HepG2 (cell line): ENCODE measurements around the gene KIAA0319L. TPM values are rescaled to one million over a fixed set of nuclear protein-coding genes. Genes with fewer than 3 reads are reported as not detected.

ENCODE experiments used
- ATAC-seq: fragments of 200-7000 bp; cut with Tn5 transposase; 3 replicates; pipeline ENCODE4 v1.9.1; 2020; ENCODE audit warnings: mild to moderate bottlenecking, moderate library complexity
- BruUV-seq: library from RNA; stranded (reverse); fragments of 400-500 nt; replicated peaks from 2 replicates; lab custom pipeline; 2021; lab: Mats Ljungman, UMichigan
- CTCF ChIA-PET: fragments of 300-600 bp; formaldehyde crosslinking; extraction: SDS; loops from one replicate; lab custom pipeline; 2021; ENCODE audit warnings: low total read pairs, inconsistent platforms, low intra/inter-chr PET ratio; lab: Yijun Ruan, JAX
- POLR2A ChIA-PET: fragments of 350-600 bp; sonication (Branson Sonifier 250); formaldehyde crosslinking; loops from one replicate; lab custom pipeline; 2020; ENCODE audit warnings: antibody characterized with exemption, inconsistent platforms; lab: Yijun Ruan, JAX
- DNase-seq: peaks from one replicate; pipeline ENCODE4 v3.0.0-alpha.2; 2015; ENCODE audit warnings: low spot score
- FAIRE-seq: peaks from 3 replicates; lab custom pipeline; 2011; peaks lifted over from hg19 to GRCh38; lab: Jason Lieb, UNC
- H2AFZ ChIP-seq: one replicate; pipeline ENCODE4 v1.6.1; 2011; ENCODE audit warnings: low read length, inconsistent platforms
- H3K27ac ChIP-seq: fragments of 300-600 bp; 3 replicates; pipeline ENCODE4 v1.8.0; 2011; ENCODE audit warnings: mixed run types, mild to moderate bottlenecking, mixed read lengths, low read length, inconsistent platforms; ENCODE audit not compliant: insufficient read depth; ENCODE audit errors: extremely low read length
- H3K27me3 ChIP-seq, 2 experiments: fragments of 200-600 bp in 1 of 2; 2 replicates in 1 of 2; 3 replicates in 1 of 2; pipeline versions ENCODE4 v1.6.0 to v1.8.0; 2011; ENCODE audit warnings: low read length in 2 of 2, mild to moderate bottlenecking in 2 of 2, moderate library complexity in 2 of 2, inconsistent platforms in 1 of 2; ENCODE audit not compliant: insufficient read depth in 2 of 2, control insufficient read depth in 1 of 2
- H3K36me3 ChIP-seq, 2 experiments: fragments of 200-600 bp in 1 of 2; replicated peaks in 1 of 2; 2 replicates in 1 of 2; 3 replicates in 1 of 2; pipeline versions ENCODE4 v1.5.1 to v1.8.0; 2011; ENCODE audit warnings: low read length in 2 of 2, inconsistent platforms in 1 of 2; ENCODE audit not compliant: insufficient read depth in 2 of 2, control insufficient read depth in 1 of 2
- H3K4me1 ChIP-seq: 2 replicates; pipeline ENCODE4 v1.5.1; 2012; ENCODE audit warnings: low read length, inconsistent platforms; ENCODE audit not compliant: insufficient read depth
- H3K4me2 ChIP-seq: 2 replicates; pipeline ENCODE4 v1.6.0; 2011; ENCODE audit warnings: low read depth, low read length, inconsistent platforms
- H3K4me3 ChIP-seq, 3 experiments: fragments of 200-600 bp in 1 of 3; sonication (generic), shearing (Covaris generic) in 1 of 3; replicated peaks in 1 of 3; 2 replicates each; pipeline ENCODE4 v1.5.1; 2011 to 2016; ENCODE audit warnings: low read length in 3 of 3, inconsistent platforms in 2 of 3, low read depth in 2 of 3, mild to moderate bottlenecking in 2 of 3, control low read depth in 1 of 3, mixed read lengths in 1 of 3; ENCODE audit not compliant: insufficient read depth in 1 of 3
- H3K79me2 ChIP-seq: one replicate; pipeline ENCODE4 v1.6.1; 2011; ENCODE audit warnings: low read length, inconsistent platforms; ENCODE audit not compliant: insufficient read depth
- H3K9ac ChIP-seq: 2 replicates; pipeline ENCODE4 v1.6.0; 2011; ENCODE audit warnings: mild to moderate bottlenecking, low read depth, low read length, inconsistent platforms; ENCODE audit not compliant: insufficient read depth
- H3K9me3 ChIP-seq: 2 replicates; pipeline ENCODE4 v1.5.1; 2012; ENCODE audit warnings: mild to moderate bottlenecking, low read length
- H4K20me1 ChIP-seq: 2 replicates; pipeline ENCODE4 v1.6.0; 2011; ENCODE audit warnings: inconsistent platforms, mild to moderate bottlenecking, low read length, moderate library complexity; ENCODE audit not compliant: insufficient read depth
- CEBPB ChIP-seq: IDR thresholded peaks from 2 replicates; pipeline ENCODE4 v1.6.1; 2011; ENCODE audit warnings: low read depth, low read length, improper control_type of control experiment, borderline replicate concordance
- DR1 ChIP-seq: sonication (generic); formaldehyde crosslinking; IDR thresholded peaks from 2 replicates; pipeline ENCODE4 v1.8.0; 2021; ENCODE audit warnings: mild to moderate bottlenecking, missing genetic modification reagents, inconsistent platforms
- FIP1L1 ChIP-seq: fragments of 200-400 bp; formaldehyde crosslinking; IDR thresholded peaks from 2 replicates; pipeline ENCODE4 v1.6.1; 2018; ENCODE audit warnings: low read depth, mild to moderate bottlenecking, low read length, moderate library complexity, borderline replicate concordance; ENCODE audit not compliant: insufficient read depth
- FOSL1 ChIP-seq: sonication (generic); formaldehyde crosslinking; IDR thresholded peaks from 2 replicates; pipeline ENCODE4 v1.9.0; 2021; ENCODE audit warnings: missing genetic modification reagents, borderline replicate concordance
- HHEX ChIP-seq: IDR thresholded peaks from 2 replicates; pipeline ENCODE4 v1.6.1; 2016; ENCODE audit warnings: control low read depth
- MYC ChIP-seq: sonication (generic); formaldehyde crosslinking; IDR thresholded peaks from 2 replicates; pipeline ENCODE4 v1.9.0; 2021; ENCODE audit warnings: missing genetic modification reagents, borderline replicate concordance
- POGZ ChIP-seq: sonication (generic); formaldehyde crosslinking; IDR thresholded peaks from 2 replicates; pipeline ENCODE4 v1.4.0; 2020; ENCODE audit warnings: mild to moderate bottlenecking, missing genetic modification reagents
- POLR2AphosphoS5 ChIP-seq: IDR thresholded peaks from 2 replicates; pipeline ENCODE4 v1.6.1; 2012; ENCODE audit warnings: low read depth, low read length
- RBFOX2 ChIP-seq: fragments of 200-400 bp; formaldehyde crosslinking; IDR thresholded peaks from 2 replicates; pipeline ENCODE4 v1.6.1; 2017; ENCODE audit warnings: low read depth, mild to moderate bottlenecking, low read length
- RNF2 ChIP-seq: fragments of 450-650 bp; conservative IDR thresholded peaks from 2 replicates; pipeline ENCODE4 v1.6.1; 2016; ENCODE audit warnings: low read depth
- STAG1 ChIP-seq: sonication (generic); formaldehyde crosslinking; IDR thresholded peaks from 2 replicates; pipeline ENCODE4 v1.4.0; 2020; ENCODE audit warnings: missing genetic modification reagents
- ZNF674 ChIP-seq: sonication (generic); formaldehyde crosslinking; IDR thresholded peaks from 2 replicates; pipeline ENCODE4 v1.5.0; 2020; ENCODE audit warnings: low read depth, mild to moderate bottlenecking, missing genetic modification reagents
- ZNF83 ChIP-seq: sonication (generic); formaldehyde crosslinking; IDR thresholded peaks from 2 replicates; pipeline ENCODE4 v1.4.0; 2020; ENCODE audit warnings: missing genetic modification reagents, mild to moderate bottlenecking, borderline replicate concordance
- ZNF879 ChIP-seq: sonication (generic); formaldehyde crosslinking; IDR thresholded peaks from 2 replicates; pipeline ENCODE4 v1.8.1; 2023; ENCODE audit warnings: missing genetic modification reagents
- WGBS: methylation state at CpG from one replicate; pipeline ENCODE4 v1.1.6; 2017; ENCODE audit warnings: low lambda C conversion rate; 5-methylcytosine and 5-hydroxymethylcytosine counted together
- in situ Hi-C: cut with HindIII; loops from 2 replicates; pipeline ENCODE4 v1.10.0; 2017; ENCODE audit warnings: low pct_unique_long_range_greater_than_20kb; ENCODE audit not compliant: extremely low pct_ligation_motif_present
- intact Hi-C: fragments of 100-400 bp; cut with micrococcal nuclease; formaldehyde crosslinking; loops from one replicate; pipeline ENCODE4 v1.10.0; 2022; ENCODE audit not compliant: unreplicated experiment
- polyA plus RNA-seq, 8 experiments: library from polyadenylated mRNA; depleted of rRNA in 3 of 8; stranded (reverse) in 7 of 8; unstranded in 1 of 8; fragments of >200 nt; fragmentation: Illumina TruSeq in 4 of 8; extraction: Trizol in 4 of 8; gene quantifications; 2 replicates each; pipeline versions ENCODE4 v1.2.1 to v1.2.3, GENCODE V29; 2011 to 2016; ENCODE audit warnings: low read depth in 4 of 8, missing spikeins in 1 of 8, mixed read lengths in 1 of 8; ENCODE audit not compliant: insufficient read depth in 1 of 8
- total RNA-seq, 5 experiments: library from RNA; depleted of rRNA; stranded (reverse); fragments of >200 nt; fragmentation: Illumina TruSeq; extraction: Trizol; gene quantifications; 2 replicates each; pipeline ENCODE4 v1.2.3, GENCODE V29; 2016; ENCODE audit warnings: low read depth in 1 of 5
- TF ChIP-seq, protein P1 (sequence below): sonication (generic); formaldehyde crosslinking; IDR thresholded peaks from 2 replicates; pipeline ENCODE4 v1.4.0; 2020; ENCODE audit warnings: missing genetic modification reagents, mild to moderate bottlenecking, borderline replicate concordance
- TF ChIP-seq, protein P2 (sequence below): sonication (generic); formaldehyde crosslinking; conservative IDR thresholded peaks from 2 replicates; pipeline ENCODE4 v1.4.0; 2020; ENCODE audit warnings: missing genetic modification reagents
- TF ChIP-seq, protein P3 (sequence below): sonication (generic); formaldehyde crosslinking; IDR thresholded peaks from 2 replicates; pipeline ENCODE4 v1.5.0; 2020; ENCODE audit warnings: missing genetic modification reagents, mild to moderate bottlenecking, borderline replicate concordance
- TF ChIP-seq, protein P4 (sequence below): sonication (generic); formaldehyde crosslinking; IDR thresholded peaks from 2 replicates; pipeline ENCODE4 v1.8.0; 2022; ENCODE audit warnings: missing genetic modification reagents, mild to moderate bottlenecking, borderline replicate concordance

The KIAA0319L gene
- total and polyA plus RNA-seq, 2 of the 13 experiments (the other 11 are each of a cell fraction or from before 2014, with no cell fraction given): 33.4 to 82.6 TPM

DNA sequence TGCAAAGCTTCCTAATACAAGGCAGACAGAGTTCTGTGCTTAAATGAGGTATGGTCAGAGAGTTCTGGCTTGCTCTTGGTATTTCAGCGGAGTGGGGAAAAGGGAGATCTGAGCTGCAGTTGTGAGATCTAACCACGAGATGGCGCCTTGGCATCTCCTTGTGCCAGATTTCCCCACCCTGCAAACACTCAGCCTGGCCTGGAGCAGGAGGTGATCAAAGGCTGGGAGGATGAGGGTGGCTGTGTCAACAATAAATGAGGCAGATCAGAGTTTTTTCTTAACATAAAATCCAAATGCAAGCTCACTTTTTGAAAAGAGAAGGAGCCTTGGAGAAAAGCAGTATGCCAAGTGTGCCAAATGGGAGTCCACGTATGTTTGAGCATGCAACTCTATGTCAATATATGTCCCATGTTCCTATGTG, 11.8 kb upstream of the KIAA0319L start:
- ChIA-PET POLR2A (interaction anchor here (1.0 to 1.2 kb wide), 2 partner anchors 13 to 146 kb away, joined by 4 read pairs; partner anchors contain the start of gene KIAA0319L), CTCF (interaction anchor here (1.2 to 2.2 kb wide), 6 partner anchors 77 to 206 kb away, joined by 3 to 20 read pairs (median 10); no protein-coding TSS in a partner anchor)
- H3K4me1 ChIP-seq: 0 out of 2 replicates have a peak, but pooled peaks cover 5% of the 10 kb centered on the region
- no peak overlapping the region for H3K9ac ChIP-seq
- no peaks in the 10 kb centered on the region for H3K79me2 ChIP-seq
- H3K9me3 ChIP-seq: no peaks in the 10 kb centered on the region
- peaks cover 0 to 10% of the 10 kb centered on the region in 2 experiments; a peak in 1 of 5 replicates for H3K27me3 ChIP-seq
- H3K36me3 ChIP-seq: peaks cover 0 to 5% of the 10 kb centered on the region in 2 experiments; a peak in 2 of 5 replicates
- no peak overlapping the region for H2AFZ ChIP-seq
- FAIRE-seq: peak; percentile 96
- DNase-seq: peak; percentile 60
- BruUV-seq: no TSS peak
- WGBS: 28% methylated on average over 4 of the region's 4 CpGs
- in situ Hi-C loops (loop anchor here (5.0 kb wide), 1 partner anchor 148 kb away; the partner anchor contains the start of gene C1orf216), intact Hi-C loops (loop anchor here (1.0 kb wide), 3 partner anchors 146 to 205 kb away; no protein-coding TSS in a partner anchor)
- H3K27ac ChIP-seq: no peak overlapping the region
- peak; percentile 62 for ATAC-seq
- no peaks in the 10 kb centered on the region for H4K20me1 ChIP-seq
- H3K4me2 ChIP-seq: no peak overlapping the region
- H3K4me3 ChIP-seq: no peak overlapping the region
- TF ChIP-seq STAG1 (peak; percentile 95), CEBPB (no peak), HHEX (CRISPR knock-in tag) (no peak), ZNF879 (CRISPR knock-in tag) (no peak), POLR2AphosphoS5 (no peak), ZNF674 (CRISPR knock-in tag) (no peak), ZNF83 (no peak), MYC (no peak), DR1 (CRISPR knock-in tag) (no peak), POGZ (CRISPR knock-in tag) (no peak), FOSL1 (CRISPR knock-in tag) (no peak), FIP1L1 (no peak), RBFOX2 (no peak), RNF2 (no peak)
- TF ChIP-seq, protein P1, sequence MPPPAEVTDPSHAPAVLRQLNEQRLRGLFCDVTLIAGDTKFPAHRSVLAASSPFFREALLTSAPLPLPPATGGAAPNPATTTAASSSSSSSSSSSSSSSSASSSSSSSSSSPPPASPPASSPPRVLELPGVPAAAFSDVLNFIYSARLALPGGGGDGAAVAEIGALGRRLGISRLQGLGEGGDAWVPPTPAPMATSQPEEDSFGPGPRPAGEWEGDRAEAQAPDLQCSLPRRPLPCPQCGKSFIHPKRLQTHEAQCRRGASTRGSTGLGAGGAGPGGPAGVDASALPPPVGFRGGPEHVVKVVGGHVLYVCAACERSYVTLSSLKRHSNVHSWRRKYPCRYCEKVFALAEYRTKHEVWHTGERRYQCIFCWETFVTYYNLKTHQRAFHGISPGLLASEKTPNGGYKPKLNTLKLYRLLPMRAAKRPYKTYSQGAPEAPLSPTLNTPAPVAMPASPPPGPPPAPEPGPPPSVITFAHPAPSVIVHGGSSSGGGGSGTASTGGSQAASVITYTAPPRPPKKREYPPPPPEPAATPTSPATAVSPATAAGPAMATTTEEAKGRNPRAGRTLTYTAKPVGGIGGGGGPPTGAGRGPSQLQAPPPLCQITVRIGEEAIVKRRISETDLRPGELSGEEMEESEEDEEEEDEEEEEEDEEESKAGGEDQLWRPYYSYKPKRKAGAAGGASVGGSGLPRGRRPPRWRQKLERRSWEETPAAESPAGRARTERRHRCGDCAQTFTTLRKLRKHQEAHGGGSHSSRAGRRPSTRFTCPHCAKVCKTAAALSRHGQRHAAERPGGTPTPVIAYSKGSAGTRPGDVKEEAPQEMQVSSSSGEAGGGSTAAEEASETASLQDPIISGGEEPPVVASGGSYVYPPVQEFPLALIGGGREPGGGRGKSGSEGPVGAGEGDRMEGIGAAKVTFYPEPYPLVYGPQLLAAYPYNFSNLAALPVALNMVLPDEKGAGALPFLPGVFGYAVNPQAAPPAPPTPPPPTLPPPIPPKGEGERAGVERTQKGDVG (CRISPR knock-in tag): no peak
- TF ChIP-seq, protein P2, sequence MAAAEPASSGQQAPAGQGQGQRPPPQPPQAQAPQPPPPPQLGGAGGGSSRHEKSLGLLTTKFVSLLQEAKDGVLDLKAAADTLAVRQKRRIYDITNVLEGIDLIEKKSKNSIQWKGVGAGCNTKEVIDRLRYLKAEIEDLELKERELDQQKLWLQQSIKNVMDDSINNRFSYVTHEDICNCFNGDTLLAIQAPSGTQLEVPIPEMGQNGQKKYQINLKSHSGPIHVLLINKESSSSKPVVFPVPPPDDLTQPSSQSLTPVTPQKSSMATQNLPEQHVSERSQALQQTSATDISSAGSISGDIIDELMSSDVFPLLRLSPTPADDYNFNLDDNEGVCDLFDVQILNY: no peak
- TF ChIP-seq, protein P3, sequence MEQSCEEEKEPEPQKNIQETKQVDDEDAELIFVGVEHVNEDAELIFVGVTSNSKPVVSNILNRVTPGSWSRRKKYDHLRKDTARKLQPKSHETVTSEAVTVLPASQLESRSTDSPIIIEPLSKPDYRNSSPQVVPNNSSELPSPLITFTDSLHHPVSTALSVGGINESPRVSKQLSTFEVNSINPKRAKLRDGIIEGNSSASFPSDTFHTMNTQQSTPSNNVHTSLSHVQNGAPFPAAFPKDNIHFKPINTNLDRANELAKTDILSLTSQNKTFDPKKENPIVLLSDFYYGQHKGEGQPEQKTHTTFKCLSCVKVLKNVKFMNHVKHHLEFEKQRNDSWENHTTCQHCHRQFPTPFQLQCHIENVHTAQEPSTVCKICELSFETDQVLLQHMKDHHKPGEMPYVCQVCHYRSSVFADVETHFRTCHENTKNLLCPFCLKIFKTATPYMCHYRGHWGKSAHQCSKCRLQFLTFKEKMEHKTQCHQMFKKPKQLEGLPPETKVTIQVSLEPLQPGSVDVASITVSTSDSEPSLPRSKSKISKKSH: no peak
- TF ChIP-seq, protein P4, sequence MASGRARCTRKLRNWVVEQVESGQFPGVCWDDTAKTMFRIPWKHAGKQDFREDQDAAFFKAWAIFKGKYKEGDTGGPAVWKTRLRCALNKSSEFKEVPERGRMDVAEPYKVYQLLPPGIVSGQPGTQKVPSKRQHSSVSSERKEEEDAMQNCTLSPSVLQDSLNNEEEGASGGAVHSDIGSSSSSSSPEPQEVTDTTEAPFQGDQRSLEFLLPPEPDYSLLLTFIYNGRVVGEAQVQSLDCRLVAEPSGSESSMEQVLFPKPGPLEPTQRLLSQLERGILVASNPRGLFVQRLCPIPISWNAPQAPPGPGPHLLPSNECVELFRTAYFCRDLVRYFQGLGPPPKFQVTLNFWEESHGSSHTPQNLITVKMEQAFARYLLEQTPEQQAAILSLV (CRISPR knock-in tag): no peak
